ENCODE data around the gene ESPN.

GRCh38 chr1:6378096-6378746 is 46.4 kb upstream of the ESPN start:
- TF ChIP-seq CTCF (IDR thresholded peaks at IDR 0.05; ENCODE audit: borderline replicate concordance, extremely low read depth, low read length, poor library complexity, severe bottlenecking) (peak; percentile 20), EZH2 (IDR thresholded peaks at IDR 0.05; ENCODE audit: borderline replicate concordance, low read depth, low read length, severe bottlenecking) (no peak)
